Cardiac fibroblast (primary cell): ENCODE measurements around the gene SFMBT2.

Experiments used
- DNase-seq, 2 donors: peaks; one replicate each; pipeline versions ENCODE4 v3.0.0 to v3.0.0-alpha.2; 2010; ENCODE audit warnings: low read depth in 2 of 2
- H3K4me3 ChIP-seq, 2 donors: replicated peaks in 1 of 2; 1 replicate in 1 of 2; 2 replicates in 1 of 2; pipeline ENCODE4 v1.5.1; 2011; ENCODE audit warnings: low read depth in 2 of 2, low read length in 2 of 2, mild to moderate bottlenecking in 2 of 2, moderate library complexity in 1 of 2
- CTCF ChIP-seq: IDR thresholded peaks from one replicate; pipeline ENCODE4 v1.5.1; 2011; ENCODE audit warnings: low read depth, mild to moderate bottlenecking, low read length, inconsistent platforms

The SFMBT2 gene

GRCh38 chr10:7245505-7245904, 165.3 kb downstream of the SFMBT2 start:
- DNase-seq: no peak
- H3K4me3 ChIP-seq: no peak overlapping the region
- TF ChIP-seq CTCF: no peak

- DNase-seq: no peak
- TF ChIP-seq CTCF: no peak
- H3K4me3 ChIP-seq: no peak overlapping the region
Measured at GRCh38 chr10:7243873-7244272, 167.0 kb downstream of the SFMBT2 start.

DNA sequence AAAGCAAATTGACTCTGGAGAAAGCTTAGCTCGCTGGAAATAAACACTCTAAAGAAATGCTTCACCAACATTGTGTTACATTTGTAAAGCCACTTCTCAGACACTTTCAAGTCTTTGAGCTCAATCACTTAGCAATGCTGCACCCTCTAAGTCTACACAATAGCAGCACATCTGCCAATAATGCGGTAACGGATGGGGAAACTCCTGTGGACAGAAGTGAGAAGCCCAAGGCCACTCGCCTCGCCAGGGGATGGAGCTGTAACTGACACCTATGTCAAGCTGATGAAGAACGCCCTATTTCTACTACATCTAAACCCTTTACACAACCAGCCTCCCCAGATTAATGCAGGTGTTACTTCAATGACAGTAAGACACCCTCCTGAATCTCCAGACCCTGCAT, 167.7 kb downstream of the SFMBT2 start:
- DNase-seq: no peak
- no peak for TF ChIP-seq CTCF
- no peak overlapping the region for H3K4me3 ChIP-seq

GRCh38 chr10:7239312-7239985, 171.4 kb downstream of the SFMBT2 start:
- DNase-seq: no peak
- no peak overlapping the region for H3K4me3 ChIP-seq
- no peak for TF ChIP-seq CTCF

DNA sequence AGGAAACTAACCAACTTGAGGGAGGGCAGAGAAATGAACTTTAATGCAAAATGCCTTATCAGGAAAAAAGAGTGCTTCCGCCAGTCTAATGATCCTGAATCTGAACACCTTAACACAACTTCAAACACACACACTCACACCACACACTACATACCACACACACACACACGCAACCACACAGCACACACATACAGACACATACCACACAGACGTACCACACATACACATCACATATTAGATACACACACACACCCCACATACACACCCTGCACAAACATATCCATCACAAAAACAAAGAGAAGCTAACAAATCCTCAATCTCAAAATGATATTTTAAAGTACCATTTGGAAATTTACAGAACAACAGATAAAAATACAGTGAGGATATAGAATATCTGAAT, 175.5 kb downstream of the SFMBT2 start:
- DNase-seq: no peak
- H3K4me3 ChIP-seq: no peak overlapping the region
- no peak for TF ChIP-seq CTCF

- H3K4me3 ChIP-seq: no peak overlapping the region
- TF ChIP-seq CTCF: no peak
- no peak for DNase-seq
Measured at GRCh38 chr10:7234109-7234508, 176.7 kb downstream of the SFMBT2 start.

DNA sequence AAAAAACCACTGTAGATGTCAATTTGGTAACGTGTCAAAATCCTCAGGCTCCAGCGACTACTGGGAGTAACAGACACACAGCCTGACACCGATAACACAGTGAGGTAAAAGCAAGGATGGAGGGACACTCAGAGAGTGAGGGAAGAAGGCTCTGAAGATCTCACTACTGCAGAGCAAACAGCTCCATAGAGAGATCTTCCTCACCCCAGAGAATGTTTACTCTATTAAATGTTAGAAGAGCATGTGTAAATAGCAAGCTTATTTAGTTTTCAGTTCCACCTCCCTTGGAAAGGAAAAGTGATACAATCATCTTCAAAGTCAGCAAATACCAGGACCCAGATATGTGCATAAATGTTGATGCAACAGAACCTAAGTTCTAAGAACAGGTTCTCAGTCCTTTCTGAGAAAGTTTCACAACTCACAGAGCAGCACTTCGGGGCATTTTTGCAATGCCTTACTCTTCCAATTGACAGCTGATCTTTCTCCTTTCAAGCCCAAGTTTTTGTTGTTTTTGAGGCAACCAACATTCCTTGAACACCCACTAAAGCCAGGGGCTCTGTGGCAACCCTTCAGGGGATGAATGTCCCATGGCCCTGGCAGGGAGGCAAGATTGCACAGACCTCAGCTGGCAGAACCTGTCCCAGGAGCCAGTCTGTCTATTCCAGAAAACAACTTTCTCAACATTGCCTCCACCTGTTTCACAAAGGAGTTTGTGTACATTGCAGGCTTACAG, 177.4 kb downstream of the SFMBT2 start:
- DNase-seq: no peak
- no peak overlapping the region for H3K4me3 ChIP-seq
- no peak for TF ChIP-seq CTCF
